GM19240 (cell line): ENCODE measurements around the gene ADIPOR2.

Experiments used
- DNase-seq: peaks from one replicate; pipeline ENCODE4 v3.0.0; 2011; ENCODE audit warnings: low spot score; ENCODE audit not compliant: insufficient read length

The ADIPOR2 gene

GRCh38 chr12:1797011-1797901 is 106.4 kb downstream of the ADIPOR2 start:
- no peak for DNase-seq

- no peak for DNase-seq
Measured at GRCh38 chr12:1797991-1798640, 107.2 kb downstream of the ADIPOR2 start.

GRCh38 chr12:1798641-1799020 is 107.8 kb downstream of the ADIPOR2 start:
- no peak for DNase-seq

GRCh38 chr12:1799051-1799881 is 108.4 kb downstream of the ADIPOR2 start:
- DNase-seq: no peak

GRCh38 chr12:1799882-1800400 is 109.1 kb downstream of the ADIPOR2 start:
- no peak for DNase-seq

- no peak for DNase-seq
Measured at GRCh38 chr12:1800401-1801302, 109.8 kb downstream of the ADIPOR2 start.

- no peak for DNase-seq
Measured at GRCh38 chr12:1801303-1801975, 110.6 kb downstream of the ADIPOR2 start.

- no peak for DNase-seq
Measured at GRCh38 chr12:1803736-1804135, 112.9 kb downstream of the ADIPOR2 start.

- peak; percentile 97 for DNase-seq
Measured at GRCh38 chr12:1804545-1805332, 113.9 kb downstream of the ADIPOR2 start.

- no peak for DNase-seq
Measured at GRCh38 chr12:1805441-1806081, 114.7 kb downstream of the ADIPOR2 start.

GRCh38 chr12:1806301-1807086 is 115.6 kb downstream of the ADIPOR2 start:
- no peak for DNase-seq

GRCh38 chr12:1807087-1807860 is 116.4 kb downstream of the ADIPOR2 start:
- DNase-seq: no peak

- no peak for DNase-seq
Measured at GRCh38 chr12:1808036-1808797, 117.3 kb downstream of the ADIPOR2 start.

- DNase-seq: no peak
Measured at GRCh38 chr12:1808798-1809480, 118.1 kb downstream of the ADIPOR2 start.

GRCh38 chr12:1809591-1810190 is 118.8 kb downstream of the ADIPOR2 start:
- no peak for DNase-seq
